ENCODE data around the gene SHC3. TPM values are rescaled to one million over a fixed set of nuclear protein-coding genes. Genes with fewer than 3 reads are reported as not detected.

SHC3 gene
- polyA plus RNA-seq, 5 donors = 11.1 to 14.9 (median 13.5) TPM

- no peak for DNase-seq
Observed at GRCh38 chr9:89187950-89188349, 9.3 kb upstream of the SHC3 start.

DNA sequence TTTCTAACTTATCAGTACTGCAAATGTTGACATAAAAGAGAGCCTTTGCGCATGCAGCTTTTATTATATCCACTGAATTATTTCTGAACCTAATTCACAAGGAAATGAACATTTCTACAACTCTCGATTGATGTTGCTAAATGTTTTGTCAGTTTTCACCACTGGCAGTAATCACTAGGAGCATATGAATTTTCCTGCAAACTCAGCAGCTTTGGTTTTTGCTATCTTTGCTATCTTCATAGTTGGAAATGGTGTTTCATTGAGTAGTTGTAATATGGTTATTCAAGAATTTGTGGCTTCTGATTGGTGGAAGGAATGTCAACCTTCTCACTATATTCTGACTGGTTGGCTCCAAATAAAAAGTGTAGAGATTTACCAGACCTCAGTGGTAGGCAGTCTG is 8.9 kb upstream of the SHC3 start:
- DNase-seq = no peak

DNA sequence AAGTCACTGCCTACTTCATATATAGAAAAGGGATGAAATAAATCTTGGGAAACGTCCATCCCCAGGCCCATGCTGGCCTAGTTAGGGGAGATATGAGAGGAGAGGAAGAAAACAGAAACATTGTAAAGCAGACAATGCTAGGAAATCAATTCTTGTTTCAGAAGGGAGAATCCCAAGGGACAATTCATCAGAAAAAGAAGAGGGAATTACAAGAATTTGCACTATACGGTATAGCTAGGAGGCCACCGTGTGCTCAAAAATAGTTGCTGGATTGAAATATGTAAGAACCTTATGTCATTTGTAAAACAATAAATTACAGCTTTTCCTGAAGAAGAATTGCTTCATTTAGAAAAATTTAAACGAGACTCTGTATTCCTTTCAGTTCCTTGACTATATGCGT is 8.3 kb upstream of the SHC3 start:
- DNase-seq = no peak

DNA sequence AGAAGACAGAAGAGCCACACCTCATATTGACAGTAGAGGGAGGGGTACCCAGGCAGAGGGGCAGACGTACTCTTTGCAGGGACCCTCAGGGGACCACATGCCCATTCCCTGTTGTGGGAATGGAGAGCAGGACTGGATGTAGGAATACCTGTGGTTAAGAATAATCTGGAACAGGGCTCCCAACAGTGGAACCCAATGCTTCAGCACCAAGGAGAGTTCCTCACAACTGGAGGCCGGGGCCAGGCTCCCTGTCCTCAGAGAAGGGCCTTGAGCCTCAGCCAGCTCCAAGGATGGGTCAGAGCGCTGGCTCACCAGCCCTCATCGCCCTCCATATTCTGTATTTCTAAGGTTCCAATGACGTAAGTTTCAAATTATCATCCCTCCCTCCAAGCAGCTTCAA is 7.4 kb upstream of the SHC3 start:
- no peak for DNase-seq

GRCh38 chr9:89183146-89183545 is 4.5 kb upstream of the SHC3 start:
- no peak for DNase-seq

- DNase-seq = no peak
Observed at GRCh38 chr9:89182369-89182768, 3.8 kb upstream of the SHC3 start.

GRCh38 chr9:89179895-89180734 is 1.5 kb upstream of the SHC3 start:
- peak; percentile 93 to 95 for DNase-seq

DNA sequence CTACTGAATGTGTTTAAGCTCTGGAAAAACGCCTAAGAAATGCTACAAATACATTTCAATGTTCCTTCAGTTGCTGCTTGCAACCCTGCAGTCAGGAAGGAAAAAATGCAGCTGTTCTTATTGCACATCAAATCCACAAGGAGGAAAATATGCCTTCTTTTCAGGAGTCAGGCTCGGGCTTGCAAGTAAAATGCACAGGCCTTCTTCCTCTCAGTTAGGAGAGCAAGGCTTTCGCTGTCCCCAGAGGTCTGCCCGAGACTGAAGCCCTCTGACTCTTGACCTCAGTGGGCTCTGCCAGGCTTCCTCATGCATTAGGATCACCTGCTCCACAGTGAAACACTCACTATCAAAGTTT is 899 bp upstream of the SHC3 start:
- no peak for DNase-seq

DNA sequence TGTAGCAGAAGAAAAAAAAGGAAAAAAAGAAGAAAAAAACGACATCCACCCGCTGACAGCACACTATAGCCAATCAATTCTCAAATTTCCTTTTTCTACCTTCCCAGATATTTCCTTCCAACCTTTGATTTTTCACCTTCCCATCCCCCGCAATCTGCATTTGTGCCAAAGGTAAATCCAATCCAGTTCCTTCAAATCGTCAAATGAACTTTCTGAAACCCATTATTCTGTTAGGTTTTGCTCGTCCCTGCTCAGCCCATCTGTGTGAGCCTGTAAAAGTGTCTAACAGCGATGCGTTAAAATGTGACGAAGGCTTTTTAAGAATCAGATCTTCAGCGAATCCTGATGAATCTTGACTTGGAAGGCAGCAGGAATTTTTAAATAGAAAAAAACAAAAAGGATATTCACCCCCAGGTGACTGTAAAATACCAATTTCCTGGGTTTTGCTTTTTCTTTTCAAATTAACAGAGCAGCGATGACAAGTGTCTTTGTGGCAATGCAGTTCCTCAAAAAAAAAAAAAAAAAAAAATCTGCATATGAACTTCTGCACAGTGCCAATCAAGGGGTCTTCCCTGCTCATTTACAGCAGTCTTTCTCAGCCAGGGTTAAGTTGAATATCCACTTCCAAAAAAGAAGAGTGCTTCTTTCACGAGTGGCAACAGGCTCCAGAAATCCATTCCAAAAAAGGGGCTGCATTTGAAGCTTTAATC is 367 bp upstream of the SHC3 start:
- no peak for DNase-seq

DNA sequence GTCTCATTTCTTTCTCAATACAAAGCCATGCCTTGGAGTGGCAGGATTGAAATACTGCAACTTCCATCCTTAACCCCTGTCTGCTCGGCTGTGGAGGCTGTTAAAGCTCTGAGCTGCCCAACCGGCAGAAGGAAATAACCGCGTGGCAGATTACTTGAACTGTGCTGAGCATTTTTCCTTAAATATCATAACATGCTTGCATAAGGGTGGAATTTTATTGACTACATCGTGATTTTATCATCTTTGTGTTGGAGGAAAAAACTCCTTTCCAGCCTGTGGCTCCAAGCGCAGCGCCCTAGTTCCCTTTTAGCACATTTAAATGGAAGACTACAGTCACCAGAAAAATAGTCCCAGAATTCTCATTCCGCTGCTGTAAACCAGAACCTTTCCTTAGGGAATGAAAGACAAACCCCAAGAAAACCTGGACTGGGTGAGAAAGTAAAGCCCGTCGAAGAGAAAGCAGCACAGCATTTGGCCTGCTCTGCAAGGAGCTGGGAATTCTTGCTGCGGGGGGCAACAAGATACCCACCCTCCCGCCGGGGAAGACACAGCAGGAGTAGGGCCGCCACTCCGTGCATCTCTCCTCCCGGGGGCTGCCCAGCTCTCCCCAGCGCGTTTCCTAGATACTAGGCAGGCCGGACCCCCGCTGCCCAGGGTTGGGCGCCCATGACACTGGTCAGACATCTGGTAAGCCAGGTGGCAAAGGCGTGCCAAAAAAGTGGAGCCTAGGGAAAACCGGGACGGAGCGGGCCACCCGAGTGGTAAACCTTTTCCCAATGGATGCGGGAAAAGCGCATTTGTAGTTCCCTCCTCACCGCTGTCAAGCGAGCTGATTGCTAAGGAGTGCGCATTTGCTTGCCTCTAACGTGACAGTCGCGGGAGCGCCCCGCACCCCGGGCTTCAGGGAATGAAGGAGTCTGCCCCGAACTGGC is 1.3 kb downstream of the SHC3 start:
- no peak for DNase-seq

- DNase-seq = no peak
Observed at GRCh38 chr9:89175828-89176261, 2.8 kb downstream of the SHC3 start.

DNA sequence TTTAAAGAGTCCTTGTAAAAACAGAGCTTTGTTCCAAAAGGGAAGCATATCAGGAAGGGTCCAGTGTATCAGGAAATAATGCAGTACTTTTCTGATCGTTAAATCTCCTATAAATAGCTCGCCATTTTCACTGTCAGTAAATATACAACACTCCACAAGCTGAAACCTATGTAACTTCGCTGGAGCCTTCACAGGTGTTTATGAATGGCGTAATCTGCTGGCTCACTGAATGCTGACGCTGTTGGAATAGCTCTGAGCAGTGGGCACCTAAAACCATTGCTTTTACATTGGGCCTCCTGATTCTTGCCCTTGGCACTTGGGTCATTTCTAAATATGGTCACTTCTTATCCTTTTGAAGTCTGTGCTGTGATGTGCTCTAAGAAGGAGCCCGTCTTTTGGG is 4.3 kb downstream of the SHC3 start:
- DNase-seq = no peak

- DNase-seq = no peak
Observed at GRCh38 chr9:89173072-89173471, 5.5 kb downstream of the SHC3 start.

DNA sequence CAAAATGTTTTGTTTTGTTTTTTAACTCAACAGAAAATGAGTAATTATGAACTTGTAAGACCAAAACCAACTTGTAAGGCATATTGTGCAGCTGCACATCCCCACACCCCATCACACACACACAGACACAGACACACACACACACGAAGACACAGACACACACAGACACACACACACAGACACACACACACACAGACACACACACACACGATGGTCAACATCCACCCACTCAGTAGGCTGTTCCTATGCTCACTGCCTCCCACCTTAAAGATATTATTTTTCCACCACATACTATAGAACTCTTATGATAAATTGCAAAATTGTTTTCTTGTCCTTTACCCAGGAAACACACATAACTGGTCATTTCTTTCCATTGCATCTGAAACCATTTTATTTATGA is 6.2 kb downstream of the SHC3 start:
- DNase-seq = no peak

DNA sequence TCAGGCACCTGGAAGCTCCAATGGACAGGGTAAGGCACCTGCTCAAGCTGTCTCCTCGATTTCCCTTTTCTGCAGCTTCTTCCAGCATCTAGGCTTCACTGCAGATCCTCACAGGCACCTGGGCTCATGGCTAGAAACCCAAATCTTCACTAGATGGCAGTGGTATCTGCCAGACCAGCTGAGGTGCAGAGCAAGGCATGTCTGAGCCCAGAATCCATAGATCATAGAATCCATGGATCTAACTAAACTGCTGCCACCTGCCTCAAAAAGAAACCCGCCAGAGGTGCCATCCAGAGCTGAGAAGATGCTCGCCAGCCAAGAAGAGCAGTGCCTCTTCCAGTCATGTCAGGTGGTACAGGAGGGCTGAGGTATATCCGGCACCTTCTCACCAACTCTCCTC is 6.9 kb downstream of the SHC3 start:
- no peak for DNase-seq

DNA sequence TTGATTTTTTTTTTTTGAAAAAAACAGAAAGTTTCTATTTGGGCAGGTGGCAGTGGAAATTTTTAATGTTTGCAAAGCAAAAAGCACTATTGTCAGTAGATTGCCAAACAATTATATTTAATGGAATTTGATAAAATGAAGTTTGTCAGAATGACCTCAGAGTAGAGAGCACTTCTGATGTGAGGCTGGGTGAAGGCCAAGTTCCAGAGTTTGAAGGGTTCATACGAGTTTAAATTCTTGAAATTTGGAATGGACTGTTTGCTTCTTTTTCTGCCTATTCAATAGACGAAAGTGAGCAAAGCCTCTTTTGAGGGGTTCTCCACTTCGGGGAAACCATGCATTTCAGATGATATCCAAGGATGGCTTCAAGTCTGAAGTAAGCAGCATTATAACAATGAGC is 7.4 kb downstream of the SHC3 start:
- DNase-seq = no peak

- no peak for DNase-seq
Observed at GRCh38 chr9:89168901-89169813, 9.5 kb downstream of the SHC3 start.

DNA sequence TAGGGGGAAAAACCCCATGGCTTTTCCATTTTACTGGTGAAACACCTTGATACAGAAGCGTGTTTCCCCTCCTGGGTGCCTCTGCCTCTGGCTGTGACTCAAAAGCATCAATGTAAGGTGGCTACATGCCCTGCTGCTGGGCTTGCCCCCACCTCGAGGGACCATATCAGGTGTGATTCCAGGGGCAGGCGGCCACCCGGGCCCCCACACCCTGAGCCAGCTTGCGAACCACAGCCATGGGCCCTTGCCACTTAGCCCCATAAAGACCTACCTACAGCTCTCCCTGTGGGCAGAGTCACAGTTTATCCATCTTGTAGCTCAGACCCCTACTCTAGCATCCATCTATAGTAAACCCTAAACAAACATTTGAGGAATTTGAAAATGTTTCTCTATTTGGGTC is 10.8 kb downstream of the SHC3 start:
- DNase-seq = no peak

DNA sequence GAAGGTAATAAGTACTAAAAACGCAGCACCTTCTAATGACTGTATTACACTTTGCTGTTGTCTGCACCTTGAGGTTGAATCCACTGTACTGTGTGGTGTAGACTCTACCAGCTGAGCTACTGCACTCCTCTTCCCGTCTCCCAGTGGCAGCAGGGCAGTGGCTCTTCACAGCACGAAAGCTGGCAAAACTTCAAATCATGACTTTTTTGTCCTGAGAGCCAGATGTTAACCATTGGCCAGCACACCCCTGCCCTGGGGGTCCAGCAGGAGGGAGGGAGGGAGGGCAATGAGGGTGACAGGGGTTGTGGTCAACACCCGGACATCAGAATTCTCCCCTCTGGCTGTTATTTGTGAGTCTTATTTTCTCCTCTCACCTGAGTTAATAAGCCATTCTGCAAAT is 11.8 kb downstream of the SHC3 start:
- DNase-seq = no peak

- DNase-seq = no peak
Observed at GRCh38 chr9:89165880-89166279, 12.7 kb downstream of the SHC3 start.

GRCh38 chr9:89165341-89165740 is 13.3 kb downstream of the SHC3 start:
- DNase-seq = no peak
